Kidney epithelial cell (primary cell): ENCODE results near the gene HEY2. TPM values are rescaled to one million over a fixed set of nuclear protein-coding genes. Genes with fewer than 3 reads are reported as not detected.
"Not testable (repeated sequence)": the region's sequence is repeated elsewhere in the genome, so short reads cannot be mapped to it uniquely, and the experiment has no call there.

Source experiments
- DNase-seq: peaks from one replicate; pipeline ENCODE4 v3.0.0-alpha.2; 2010; ENCODE audit warnings: low read depth
- H3K27me3 ChIP-seq: 2 replicates; pipeline ENCODE4 v1.6.0; 2011; ENCODE audit warnings: low read length; ENCODE audit not compliant: control insufficient read depth, insufficient read depth
- H3K36me3 ChIP-seq: 2 replicates; pipeline ENCODE4 v1.5.1; 2011; ENCODE audit warnings: low read length; ENCODE audit not compliant: control insufficient read depth, insufficient read depth
- H3K4me3 ChIP-seq: 2 replicates; pipeline ENCODE4 v1.5.1; 2011; ENCODE audit warnings: low read depth, mild to moderate bottlenecking, control low read depth, low read length
- CTCF ChIP-seq: IDR thresholded peaks from 2 replicates; pipeline ENCODE4 v1.5.1; 2011; ENCODE audit warnings: mild to moderate bottlenecking, moderate library complexity, low read length, control low read depth, inconsistent platforms; ENCODE audit not compliant: insufficient read depth, poor library complexity, severe bottlenecking
- total RNA-seq: library from RNA; depleted of rRNA; stranded (reverse); fragments of >200 nt; gene quantifications from 2 replicates; pipeline ENCODE4 v1.2.3, GENCODE V29; 2015

The HEY2 gene
- total RNA-seq, 1 donor from 2014 or later, result 0.25 TPM

GRCh38 chr6:125798734-125799508, 49.5 kb downstream of the HEY2 start:
- H3K27me3 ChIP-seq, result no peaks in the 10 kb centered on the region
- H3K4me3 ChIP-seq, result no peak overlapping the region
- no peaks in the 10 kb centered on the region for H3K36me3 ChIP-seq
- no peak for DNase-seq
- TF ChIP-seq CTCF, result no peak

GRCh38 chr6:125802383-125802782, 53.0 kb downstream of the HEY2 start:
- no peak for DNase-seq
- no peak for TF ChIP-seq CTCF
- Histone ChIP-seq H3K27me3 (no peaks in the 10 kb centered on the region), H3K36me3 (no peaks in the 10 kb centered on the region), H3K4me3 (no peak overlapping the region)

- DNase-seq, result no peak
- H3K36me3 ChIP-seq, result no peaks in the 10 kb centered on the region
- no peak overlapping the region for H3K4me3 ChIP-seq
- no peak for TF ChIP-seq CTCF
- no peaks in the 10 kb centered on the region for H3K27me3 ChIP-seq
Observed at GRCh38 chr6:125802943-125803377, 53.5 kb downstream of the HEY2 start.

GRCh38 chr6:125804264-125804663, 54.8 kb downstream of the HEY2 start:
- no peak for TF ChIP-seq CTCF
- H3K4me3 ChIP-seq, result no peak overlapping the region
- no peaks in the 10 kb centered on the region for H3K36me3 ChIP-seq
- H3K27me3 ChIP-seq, result no peaks in the 10 kb centered on the region
- DNase-seq, result no peak

GRCh38 chr6:125804866-125805425, 55.5 kb downstream of the HEY2 start:
- not testable (repeated sequence) for H3K36me3 ChIP-seq, DNase-seq, H3K27me3 ChIP-seq, H3K4me3 ChIP-seq

GRCh38 chr6:125806813-125807212, 57.4 kb downstream of the HEY2 start:
- no peak for DNase-seq
- no peak for TF ChIP-seq CTCF
- H3K27me3 ChIP-seq, result no peaks in the 10 kb centered on the region
- no peak overlapping the region for H3K4me3 ChIP-seq
- no peaks in the 10 kb centered on the region for H3K36me3 ChIP-seq
